LNCaP clone FGC (cell line): ENCODE results near the gene ACOX1.

ENCODE experiments used
- DNase-seq: peaks from one replicate; pipeline ENCODE4 v3.0.0-alpha.2; 2011; ENCODE audit warnings: low read depth
- H3K4me3 ChIP-seq: 2 replicates; pipeline ENCODE4 v1.5.1; 2011; ENCODE audit warnings: mild to moderate bottlenecking, low read depth, low read length, control low read depth
- CTCF ChIP-seq: IDR thresholded peaks from 2 replicates; pipeline ENCODE4 v1.5.1; 2012; ENCODE audit warnings: mild to moderate bottlenecking; ENCODE audit not compliant: control insufficient read depth, insufficient read depth; ENCODE audit errors: extremely low read depth

Gene ACOX1

GRCh38 chr17:75932852-75933251 is 46.1 kb downstream of the ACOX1 start:
- no peak for TF ChIP-seq CTCF
- no peak for DNase-seq
- H3K4me3 ChIP-seq: no peak overlapping the region

- no peak overlapping the region for H3K4me3 ChIP-seq
- no peak for TF ChIP-seq CTCF
- no peak for DNase-seq
Observed at GRCh38 chr17:75931062-75931461, 47.9 kb downstream of the ACOX1 start.

GRCh38 chr17:75927286-75927922 is 51.6 kb downstream of the ACOX1 start:
- TF ChIP-seq CTCF: peak; percentile 44
- peak; percentile 27 for DNase-seq
- no peak overlapping the region for H3K4me3 ChIP-seq

DNA sequence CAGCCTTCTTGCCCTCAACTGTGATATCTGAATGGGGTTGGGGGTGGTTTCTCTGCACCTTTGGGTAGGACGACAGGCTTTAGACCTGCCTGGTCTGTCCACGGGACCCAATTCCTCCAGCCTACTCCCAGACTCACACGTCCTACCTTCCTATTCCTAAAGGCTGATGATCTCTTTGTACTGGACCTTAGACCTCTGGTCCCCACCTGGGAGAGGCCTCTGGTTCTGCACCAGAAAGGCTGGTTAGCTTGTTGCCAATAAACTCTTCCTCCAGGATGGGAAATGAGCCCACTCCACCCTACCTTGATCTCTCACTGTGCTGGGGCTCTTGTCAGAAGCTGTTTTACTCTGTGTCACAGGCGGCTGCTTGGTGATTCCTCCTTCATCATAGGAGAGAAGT is 52.5 kb downstream of the ACOX1 start:
- no peak for TF ChIP-seq CTCF
- no peak for DNase-seq
- H3K4me3 ChIP-seq: no peak overlapping the region

DNA sequence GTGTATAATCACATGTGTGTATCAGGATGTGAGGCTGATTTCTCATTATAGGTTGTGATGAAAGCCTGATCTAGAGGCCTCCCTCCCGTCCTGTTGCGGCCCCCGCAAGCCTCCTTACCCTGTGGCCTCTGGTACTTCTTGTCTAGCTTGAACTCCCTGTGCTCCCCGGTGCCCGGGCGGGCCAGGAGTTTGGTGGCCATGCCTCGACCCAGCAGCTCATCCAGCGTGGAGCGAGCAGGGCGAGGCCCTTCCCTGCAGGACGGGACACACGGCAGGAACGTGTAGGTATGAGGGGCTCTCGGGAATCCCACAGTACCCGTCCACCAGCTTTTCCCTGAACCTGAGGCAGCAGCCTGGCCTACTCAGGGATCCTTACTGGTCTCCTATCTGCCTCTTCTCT is 53.1 kb downstream of the ACOX1 start:
- no peak overlapping the region for H3K4me3 ChIP-seq
- no peak for TF ChIP-seq CTCF
- no peak for DNase-seq

GRCh38 chr17:75925103-75925502 is 53.9 kb downstream of the ACOX1 start:
- no peak overlapping the region for H3K4me3 ChIP-seq
- TF ChIP-seq CTCF: no peak
- no peak for DNase-seq

DNA sequence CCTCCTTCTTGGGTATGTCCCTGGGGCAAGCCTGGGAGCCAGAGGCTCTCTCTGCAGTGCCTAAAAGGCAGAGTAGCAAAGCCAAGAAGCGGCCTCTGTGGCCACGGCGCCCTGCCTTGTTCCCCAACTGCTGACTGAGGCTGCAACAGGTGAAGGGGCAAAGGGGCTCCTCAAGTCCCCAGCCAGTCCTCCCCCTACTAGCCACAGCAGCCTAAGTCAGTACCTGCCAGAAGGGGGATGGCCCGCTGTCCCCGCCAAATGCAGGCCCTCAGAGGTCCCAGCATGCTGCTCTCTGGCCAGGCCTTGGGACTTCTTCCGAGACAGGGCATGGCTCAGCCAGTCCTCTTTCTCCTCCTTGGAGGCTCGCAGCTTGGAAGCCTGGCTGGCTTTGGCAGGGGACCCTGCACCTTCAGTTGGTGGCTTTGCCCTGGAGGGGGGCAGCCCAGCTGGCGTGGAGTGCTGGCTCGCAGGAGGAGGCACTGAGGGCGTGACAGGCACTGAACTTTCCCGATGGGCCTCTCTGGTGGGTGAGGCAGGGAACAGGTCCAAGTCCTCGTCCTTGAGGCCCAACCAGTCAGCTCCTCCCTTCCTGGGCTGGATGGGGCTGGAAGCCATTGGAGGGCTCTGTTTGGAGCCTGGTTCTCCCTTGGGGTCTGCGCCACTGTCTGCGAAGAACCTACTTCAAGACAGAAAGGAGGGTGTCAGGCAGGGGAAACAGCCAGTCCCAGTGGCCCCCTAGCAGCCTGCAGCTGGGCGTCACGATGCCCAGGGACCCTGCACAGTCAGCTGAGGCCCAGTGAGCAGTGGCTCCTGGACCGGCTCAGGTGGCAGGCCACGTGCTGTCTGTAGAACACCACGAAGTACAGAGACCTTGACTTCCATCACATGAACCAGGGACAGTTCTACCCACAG is 55.7 kb downstream of the ACOX1 start:
- no peak for DNase-seq
- no peak for TF ChIP-seq CTCF
- H3K4me3 ChIP-seq: no peak overlapping the region
